Panc1 (cell line): ENCODE measurements around the gene TFAP2D.

Experiments
- POLR2AphosphoS5 ChIP-seq: IDR thresholded peaks from 2 replicates; pipeline ENCODE4 v1.6.1; 2012; ENCODE audit warnings: mild to moderate bottlenecking, low read depth, low read length, moderate library complexity
- TCF7L2 ChIP-seq: IDR thresholded peaks from 2 replicates; pipeline ENCODE4 v1.6.1; 2011; ENCODE audit warnings: mild to moderate bottlenecking, low read depth, low read length, inconsistent platforms
- TF ChIP-seq, protein P1 (sequence below): fragments of 450-650 bp; IDR thresholded peaks from 2 replicates; pipeline ENCODE4 v1.5.1; 2017; ENCODE audit warnings: mild to moderate bottlenecking

DNA sequence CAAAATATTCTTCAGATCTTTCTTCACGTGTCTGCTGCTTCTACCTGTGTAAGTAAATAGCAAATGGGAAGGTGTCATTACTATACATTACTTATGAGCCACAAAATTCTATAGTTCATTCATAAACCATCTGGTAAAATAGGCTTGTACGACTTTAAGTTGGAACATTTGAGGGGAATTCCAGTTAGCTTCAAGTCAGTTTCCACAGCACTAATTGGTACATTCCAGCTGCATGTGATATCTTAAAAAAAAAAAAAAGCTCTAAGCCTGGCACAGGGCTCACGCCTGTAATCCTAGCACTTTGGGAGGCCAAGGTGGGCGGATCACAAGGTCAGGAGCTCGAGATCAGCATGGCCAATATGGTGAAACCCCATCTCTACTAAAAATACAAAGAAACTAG, 82.2 kb downstream of the TFAP2D start:
- TF ChIP-seq, protein P1, sequence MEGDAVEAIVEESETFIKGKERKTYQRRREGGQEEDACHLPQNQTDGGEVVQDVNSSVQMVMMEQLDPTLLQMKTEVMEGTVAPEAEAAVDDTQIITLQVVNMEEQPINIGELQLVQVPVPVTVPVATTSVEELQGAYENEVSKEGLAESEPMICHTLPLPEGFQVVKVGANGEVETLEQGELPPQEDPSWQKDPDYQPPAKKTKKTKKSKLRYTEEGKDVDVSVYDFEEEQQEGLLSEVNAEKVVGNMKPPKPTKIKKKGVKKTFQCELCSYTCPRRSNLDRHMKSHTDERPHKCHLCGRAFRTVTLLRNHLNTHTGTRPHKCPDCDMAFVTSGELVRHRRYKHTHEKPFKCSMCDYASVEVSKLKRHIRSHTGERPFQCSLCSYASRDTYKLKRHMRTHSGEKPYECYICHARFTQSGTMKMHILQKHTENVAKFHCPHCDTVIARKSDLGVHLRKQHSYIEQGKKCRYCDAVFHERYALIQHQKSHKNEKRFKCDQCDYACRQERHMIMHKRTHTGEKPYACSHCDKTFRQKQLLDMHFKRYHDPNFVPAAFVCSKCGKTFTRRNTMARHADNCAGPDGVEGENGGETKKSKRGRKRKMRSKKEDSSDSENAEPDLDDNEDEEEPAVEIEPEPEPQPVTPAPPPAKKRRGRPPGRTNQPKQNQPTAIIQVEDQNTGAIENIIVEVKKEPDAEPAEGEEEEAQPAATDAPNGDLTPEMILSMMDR, result no peak
- TF ChIP-seq POLR2AphosphoS5, result no peak
- TF ChIP-seq TCF7L2, result no peak
